Spinal cord (tissue), 10 donors: Measurements from ENCODE around the gene BBC3. TPM values are rescaled to one million over a fixed set of nuclear protein-coding genes. Genes with fewer than 3 reads are reported as not detected.

ENCODE experiments used
- DNase-seq, 6 donors: peaks; one replicate each; pipeline versions ENCODE4 v3.0.0 to v3.0.0-alpha.2; 2013 to 2015; ENCODE audit warnings: low spot score in 6 of 6, low read depth in 4 of 6
- H3K27ac ChIP-seq: one replicate; pipeline ENCODE4 v1.5.1; 2013; ENCODE audit warnings: low read depth, low read length, control low read depth
- H3K27me3 ChIP-seq: one replicate; pipeline ENCODE4 v1.6.1; 2013; ENCODE audit warnings: low read length; ENCODE audit not compliant: control insufficient read depth, insufficient read depth
- H3K36me3 ChIP-seq: one replicate; pipeline ENCODE4 v1.6.1; 2013; ENCODE audit warnings: low read length; ENCODE audit not compliant: control insufficient read depth, insufficient read depth
- H3K4me1 ChIP-seq: one replicate; pipeline ENCODE4 v1.6.1; 2013; ENCODE audit warnings: low read length; ENCODE audit not compliant: control insufficient read depth, insufficient read depth
- H3K4me3 ChIP-seq: one replicate; pipeline ENCODE4 v1.5.1; 2013; ENCODE audit warnings: low read depth, low read length, control low read depth
- H3K9me3 ChIP-seq: one replicate; pipeline ENCODE4 v1.6.1; 2013; ENCODE audit warnings: low read length; ENCODE audit not compliant: control insufficient read depth, insufficient read depth
- WGBS: methylation state at CpG from one replicate; pipeline ENCODE4 v1.1.5; 2013; ENCODE audit warnings: missing lambda C conversion rate; ENCODE audit not compliant: insufficient coverage; 5-methylcytosine and 5-hydroxymethylcytosine counted together
- polyA plus RNA-seq, 2 donors: library from polyadenylated mRNA; unstranded; fragments of 120-200 nt; gene quantifications; one replicate each; pipeline ENCODE4 v1.2.1, GENCODE V29; 2013; ENCODE audit not compliant: insufficient read length in 2 of 2
- total RNA-seq, 2 donors: library from RNA; depleted of rRNA in 1 of 2; stranded (reverse); fragments of 120-200 nt in 1 of 2; fragments of >200 nt in 1 of 2; gene quantifications; one replicate each; pipeline versions ENCODE4 v1.2.3 to v1.2.4, GENCODE V29; 2013 to 2014
- donor health status: healthy.

BBC3 gene
- total and polyA plus RNA-seq, 4 donors: 2.8 to 15.2 (median 9.3) TPM

DNA sequence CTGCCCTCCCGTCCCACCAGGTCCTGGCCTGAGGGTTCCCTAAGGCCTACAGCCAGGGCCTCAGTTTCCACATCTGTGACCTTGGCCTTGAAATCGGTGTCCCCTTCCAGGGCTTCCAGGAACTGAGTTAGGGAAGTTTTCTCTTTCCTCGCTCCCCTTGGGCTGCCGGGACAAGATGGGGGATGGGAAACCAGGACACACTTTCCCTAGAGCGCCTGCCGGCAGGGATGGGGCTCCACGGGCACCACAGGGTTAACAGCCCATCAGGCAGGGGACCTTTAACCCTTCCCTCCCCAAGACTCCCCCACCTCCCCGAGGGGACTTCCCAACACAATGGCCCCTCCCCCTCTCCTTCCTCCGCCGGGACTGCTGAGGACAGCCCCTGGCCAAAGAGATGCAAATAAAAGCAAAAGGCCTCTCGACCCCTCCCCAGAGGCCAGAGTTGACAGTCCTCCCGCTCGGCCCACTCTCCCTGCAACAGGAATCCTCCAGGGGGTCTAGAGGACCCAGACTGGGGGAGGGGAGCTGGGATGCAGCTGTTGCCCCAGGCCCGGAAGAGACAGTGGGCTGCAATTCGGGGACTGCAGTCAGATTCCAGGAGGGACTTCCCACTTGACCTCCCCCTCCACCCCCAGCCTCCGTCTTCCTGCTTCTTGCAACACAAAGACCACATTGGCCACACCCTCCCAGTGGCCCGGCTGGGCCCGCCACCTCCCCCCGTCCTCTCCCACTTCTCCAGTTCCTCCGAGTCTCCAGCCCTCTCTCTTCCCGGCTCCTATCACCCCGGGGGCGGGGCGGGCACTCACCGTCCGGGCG is 3.4 kb downstream of the BBC3 start:
- peaks cover 51% of the 10 kb centered on the region for H3K4me1 ChIP-seq
- H3K27me3 ChIP-seq: no peaks in the 10 kb centered on the region
- H3K27ac ChIP-seq: peak overlapping the region; percentile 91
- 3% methylated on average over 21 of the region's 27 CpGs for WGBS
- peak in 1 of 6 donors; percentile 73 for DNase-seq
- no peaks in the 10 kb centered on the region for H3K9me3 ChIP-seq
- H3K36me3 ChIP-seq: no peaks in the 10 kb centered on the region
- peak overlapping the region; percentile 37 for H3K4me3 ChIP-seq

DNA sequence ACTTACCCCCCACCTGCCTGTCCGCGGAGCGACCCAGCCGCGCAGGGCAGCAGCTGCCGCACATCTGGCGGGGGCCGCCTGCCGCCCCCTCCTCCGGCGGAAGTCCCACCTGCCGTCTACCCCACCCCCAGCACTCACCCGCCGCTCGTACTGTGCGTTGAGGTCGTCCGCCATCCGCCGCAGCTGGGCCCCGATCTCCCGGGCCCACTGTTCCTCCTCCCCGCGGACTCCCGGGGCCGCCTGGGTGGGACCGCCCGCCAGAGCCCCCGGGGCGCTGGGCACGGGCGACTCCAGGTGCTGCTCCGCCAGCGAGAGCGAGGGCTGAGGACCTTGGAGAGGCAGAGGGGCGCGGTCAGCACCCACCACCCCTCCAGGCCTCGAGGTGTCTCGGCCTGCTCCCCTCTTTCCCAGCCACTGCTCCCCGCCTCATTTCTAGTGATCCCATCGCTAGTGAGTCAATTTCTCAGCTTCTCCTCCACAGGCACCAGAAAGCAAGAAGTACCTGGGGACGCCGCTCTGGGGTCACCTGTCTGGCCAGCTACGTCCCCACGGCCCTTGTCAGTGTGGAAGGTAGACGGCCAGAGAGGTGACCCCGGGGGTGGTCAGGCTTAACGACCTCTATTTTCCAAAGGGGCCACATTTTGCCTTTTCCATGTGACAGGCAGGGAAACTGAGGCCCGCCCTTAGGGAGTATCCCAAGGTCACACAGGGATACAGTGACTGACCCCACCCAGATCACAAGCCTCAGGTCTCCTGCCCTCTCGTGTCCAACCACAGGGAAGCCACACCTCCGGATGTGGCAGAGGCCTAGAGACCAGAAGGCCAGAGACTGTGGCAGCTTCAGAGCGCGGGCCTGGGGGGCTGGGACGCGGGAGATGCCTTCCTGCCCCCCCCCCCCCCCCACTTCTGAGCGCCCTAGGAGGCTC is 4.3 kb downstream of the BBC3 start:
- 10% methylated on average over 55 of the region's 56 CpGs for WGBS
- Histone ChIP-seq H3K9me3 (no peaks in the 10 kb centered on the region), H3K36me3 (peaks cover 3% of the 10 kb centered on the region), H3K27me3 (no peaks in the 10 kb centered on the region), H3K27ac (peak overlapping the region; percentile 91), H3K4me3 (peak overlapping the region; percentile 33), H3K4me1 (peaks cover 50% of the 10 kb centered on the region)
- DNase-seq: peak in 1 of 6 donors; percentile 56

DNA sequence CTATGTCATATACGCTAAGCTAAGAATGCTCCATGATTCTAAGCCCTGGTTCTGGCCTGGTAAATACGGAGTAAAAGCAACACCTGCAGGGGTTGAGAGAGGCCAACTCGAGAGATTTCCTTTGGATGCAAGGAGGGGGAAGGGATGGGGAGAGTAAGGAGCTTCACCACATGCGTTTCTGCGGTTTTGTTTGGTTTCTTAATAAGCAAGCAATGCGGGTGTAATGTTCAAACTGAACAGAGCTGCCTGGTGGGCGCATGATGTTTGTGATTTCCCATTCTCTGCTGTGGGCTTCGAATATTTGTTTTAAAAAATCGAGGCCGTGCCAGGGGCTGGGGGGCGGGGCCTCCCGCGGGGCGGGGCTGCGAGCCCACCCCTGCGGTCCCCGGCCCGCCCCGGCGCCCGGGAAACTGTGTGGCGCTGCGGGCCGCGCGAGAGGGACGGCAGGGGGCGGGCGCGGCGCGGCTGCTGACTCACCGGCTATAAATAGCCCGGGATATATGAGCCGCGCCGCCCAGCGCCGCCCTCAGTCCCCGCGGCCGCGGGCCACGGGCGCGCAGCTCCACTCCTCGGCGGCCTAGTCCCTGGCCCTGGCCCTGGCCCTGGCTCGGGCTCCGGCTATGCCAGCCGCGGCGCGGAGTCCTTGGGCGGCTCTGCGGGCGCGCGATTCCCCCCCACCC is 5.1 kb downstream of the BBC3 start:
- WGBS: 2% methylated on average over 59 of the region's 59 CpGs
- Histone ChIP-seq H3K4me3 (peak overlapping the region; percentile 33), H3K36me3 (peaks cover 11% of the 10 kb centered on the region), H3K9me3 (no peaks in the 10 kb centered on the region), H3K4me1 (peaks cover 44% of the 10 kb centered on the region), H3K27me3 (no peaks in the 10 kb centered on the region), H3K27ac (peak overlapping the region; percentile 91)
- DNase-seq: peak in 5 of 6 donors; percentile 80 to 97 (median 82)

DNA sequence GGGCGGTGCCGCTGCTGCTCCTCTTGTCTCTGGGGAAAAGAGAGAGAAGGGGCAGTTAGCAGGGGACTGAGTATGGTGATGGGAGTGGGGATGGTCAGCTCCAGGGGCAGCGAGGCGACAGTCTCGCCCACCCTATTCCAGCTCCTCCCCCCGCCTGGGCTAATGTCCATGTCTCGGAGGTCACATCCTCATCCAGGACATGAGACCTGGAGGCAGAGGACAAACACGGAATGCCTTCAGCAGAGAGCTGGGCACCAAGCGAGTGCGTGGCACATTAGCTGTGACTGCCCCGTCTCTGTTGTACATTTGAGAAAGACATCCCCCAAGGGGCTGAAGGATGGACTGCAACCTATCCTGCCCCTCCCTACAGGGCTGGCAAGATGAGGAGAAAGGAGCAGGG is 9.1 kb downstream of the BBC3 start:
- DNase-seq: no peak
- Histone ChIP-seq H3K4me3 (no peak overlapping the region), H3K9me3 (no peaks in the 10 kb centered on the region), H3K27ac (no peak overlapping the region), H3K36me3 (peaks cover 22% of the 10 kb centered on the region), H3K27me3 (no peaks in the 10 kb centered on the region), H3K4me1 (peaks cover 12% of the 10 kb centered on the region)
- 86% methylated on average over 8 of the region's 11 CpGs for WGBS

DNA sequence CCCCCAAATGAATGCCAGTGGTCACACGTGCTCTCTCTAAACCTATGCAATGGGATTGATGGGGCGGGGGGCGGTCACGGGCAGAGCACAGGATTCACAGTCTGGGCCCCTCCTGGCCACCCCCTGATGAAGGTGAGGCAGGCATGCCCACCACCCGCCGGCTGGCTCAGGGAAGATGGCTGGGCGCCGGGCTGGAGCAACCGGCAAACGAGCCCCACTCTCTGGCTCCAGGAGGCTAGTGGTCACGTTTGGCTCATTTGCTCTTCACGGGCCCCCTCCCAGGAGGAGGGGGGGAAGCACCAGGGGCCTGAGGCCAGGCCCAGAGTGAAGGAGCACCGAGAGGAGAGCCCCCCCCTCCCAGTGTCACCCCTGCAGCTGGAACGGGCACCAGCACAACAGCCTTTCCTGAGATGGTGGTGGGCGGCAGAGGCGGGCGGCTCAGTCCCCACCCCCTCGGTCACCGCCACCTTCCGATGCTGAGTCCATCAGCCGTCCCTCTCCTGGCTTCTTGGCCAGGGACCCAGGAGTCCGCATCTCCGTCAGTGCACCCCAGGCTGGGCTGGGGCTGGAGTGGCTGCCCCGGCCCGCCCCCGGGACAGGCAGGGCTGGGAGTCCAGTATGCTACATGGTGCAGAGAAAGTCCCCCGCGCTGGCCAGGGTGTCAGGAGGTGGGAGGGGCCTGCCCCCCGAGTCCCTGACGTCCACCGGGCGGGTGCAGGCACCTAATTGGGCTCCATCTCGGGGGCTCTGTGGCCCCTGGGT is 9.7 kb downstream of the BBC3 start:
- Histone ChIP-seq H3K36me3 (peaks cover 22% of the 10 kb centered on the region), H3K9me3 (no peaks in the 10 kb centered on the region), H3K4me1 (peaks cover 5% of the 10 kb centered on the region), H3K27ac (no peak overlapping the region), H3K4me3 (no peak overlapping the region), H3K27me3 (no peaks in the 10 kb centered on the region)
- 73% methylated on average over 29 of the region's 33 CpGs for WGBS
- DNase-seq: no peak

DNA sequence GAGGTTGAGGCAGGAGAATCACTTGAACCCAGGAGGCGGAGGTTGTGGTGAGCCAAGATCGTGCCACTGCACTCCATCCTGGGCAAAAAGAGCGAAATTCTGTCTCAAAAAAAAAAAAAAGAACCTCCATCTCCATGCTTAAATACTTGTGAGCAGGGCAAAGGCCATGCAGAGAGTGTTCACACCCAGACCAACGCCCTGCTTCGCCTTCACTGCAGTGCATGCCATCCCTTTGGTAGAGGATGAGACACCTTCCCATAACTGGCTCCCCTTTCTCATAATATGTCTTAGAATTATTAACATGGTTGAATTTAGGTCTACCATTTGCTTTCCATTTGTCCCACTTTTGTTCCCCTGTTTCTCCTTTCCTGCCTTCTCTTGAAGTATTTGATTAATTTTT is 15.4 kb downstream of the BBC3 start:
- Histone ChIP-seq H3K9me3 (no peaks in the 10 kb centered on the region), H3K27me3 (no peaks in the 10 kb centered on the region), H3K27ac (no peak overlapping the region), H3K36me3 (peaks cover 19% of the 10 kb centered on the region), H3K4me1 (peaks cover 3% of the 10 kb centered on the region), H3K4me3 (no peak overlapping the region)
- no peak for DNase-seq
- WGBS: 100% methylated on average over 3 of the region's 5 CpGs

DNA sequence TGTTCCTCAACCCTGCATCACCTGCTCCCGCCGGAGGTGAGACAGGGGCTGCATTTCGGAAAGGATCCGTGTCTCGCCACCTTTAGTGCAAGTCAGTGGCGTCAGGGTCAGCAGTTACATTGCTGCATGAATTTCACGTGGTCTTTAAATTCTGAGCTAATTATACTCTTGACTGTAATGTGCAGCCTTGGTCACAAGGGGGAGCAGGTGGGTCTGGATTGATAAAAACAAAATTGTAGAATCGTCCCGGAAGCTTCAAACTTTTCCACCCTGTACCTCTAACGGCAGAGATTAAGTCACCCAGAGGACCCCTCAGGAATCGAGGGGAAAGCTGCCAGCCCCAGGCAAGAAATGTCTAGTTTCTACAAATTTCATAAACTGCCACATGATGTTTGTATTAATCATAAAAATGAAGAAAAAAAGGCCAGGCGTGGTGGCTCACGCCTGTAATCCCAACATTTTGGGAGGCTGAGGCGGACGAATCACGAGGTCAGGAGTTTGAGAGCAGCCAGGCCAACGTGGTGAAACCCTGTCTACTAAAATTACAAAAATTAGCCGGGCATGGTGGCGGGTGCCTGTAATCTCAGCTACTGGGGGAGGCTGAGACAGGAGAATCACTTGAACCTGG is 20.2 kb downstream of the BBC3 start:
- Histone ChIP-seq H3K4me3 (no peak overlapping the region), H3K36me3 (peaks cover 40% of the 10 kb centered on the region), H3K27me3 (no peaks in the 10 kb centered on the region), H3K4me1 (peaks cover 3% of the 10 kb centered on the region), H3K27ac (no peak overlapping the region), H3K9me3 (no peaks in the 10 kb centered on the region)
- 54% methylated on average over 12 of the region's 19 CpGs for WGBS
- peak in 2 of 6 donors; percentile 85 to 92 for DNase-seq

DNA sequence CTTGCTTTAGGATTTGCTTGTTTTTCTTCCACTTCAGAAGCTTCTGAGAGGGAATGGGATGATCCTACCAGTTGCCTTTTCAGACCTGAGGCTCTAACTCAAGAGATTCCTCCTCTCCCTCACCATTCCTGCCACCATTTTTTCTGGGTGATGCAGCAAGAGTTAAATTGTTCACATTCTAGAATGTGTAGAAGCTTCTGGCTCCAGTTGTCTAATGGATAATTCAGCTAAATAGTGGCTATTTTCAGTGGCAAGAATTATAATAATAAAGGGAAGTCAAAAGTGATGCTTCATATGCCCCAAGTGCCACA is 20.9 kb downstream of the BBC3 start:
- peaks cover 3% of the 10 kb centered on the region for H3K4me1 ChIP-seq
- no peak overlapping the region for H3K4me3 ChIP-seq
- peaks cover 42% of the 10 kb centered on the region for H3K36me3 ChIP-seq
- H3K27ac ChIP-seq: no peak overlapping the region
- no peaks in the 10 kb centered on the region for H3K27me3 ChIP-seq
- no peaks in the 10 kb centered on the region for H3K9me3 ChIP-seq
- DNase-seq: no peak
